Measurements from ENCODE around the gene KIF21A.
"Not testable (repeated sequence)": the region's sequence is repeated elsewhere in the genome, so short reads cannot be mapped to it uniquely, and the experiment has no call there.

Gene KIF21A

DNA sequence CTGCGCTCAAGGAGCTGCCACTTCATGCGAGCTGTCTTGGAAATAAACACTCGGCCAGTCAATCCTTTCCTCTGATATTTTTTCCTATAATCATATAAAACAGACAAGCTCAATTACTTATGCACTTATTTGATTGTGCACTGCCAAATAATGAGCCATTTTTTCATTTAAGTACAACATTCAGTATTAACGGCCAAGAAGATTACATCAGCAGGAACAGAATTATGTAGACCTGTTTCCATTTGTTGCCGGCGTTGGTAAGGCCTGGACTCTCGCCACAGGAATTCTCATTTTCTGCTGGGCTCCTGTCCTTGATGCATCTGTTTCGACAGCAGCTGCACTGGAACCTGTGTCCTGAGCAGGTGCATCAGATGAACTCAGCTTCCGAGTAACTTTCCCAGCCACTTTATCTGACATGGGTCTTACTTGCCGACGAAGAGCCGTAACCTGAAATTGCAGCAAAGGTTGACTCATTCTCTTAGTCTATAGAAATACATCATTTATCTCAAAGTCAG, 110.2 kb downstream of the KIF21A start:
- DNase-seq, result no peak

DNA sequence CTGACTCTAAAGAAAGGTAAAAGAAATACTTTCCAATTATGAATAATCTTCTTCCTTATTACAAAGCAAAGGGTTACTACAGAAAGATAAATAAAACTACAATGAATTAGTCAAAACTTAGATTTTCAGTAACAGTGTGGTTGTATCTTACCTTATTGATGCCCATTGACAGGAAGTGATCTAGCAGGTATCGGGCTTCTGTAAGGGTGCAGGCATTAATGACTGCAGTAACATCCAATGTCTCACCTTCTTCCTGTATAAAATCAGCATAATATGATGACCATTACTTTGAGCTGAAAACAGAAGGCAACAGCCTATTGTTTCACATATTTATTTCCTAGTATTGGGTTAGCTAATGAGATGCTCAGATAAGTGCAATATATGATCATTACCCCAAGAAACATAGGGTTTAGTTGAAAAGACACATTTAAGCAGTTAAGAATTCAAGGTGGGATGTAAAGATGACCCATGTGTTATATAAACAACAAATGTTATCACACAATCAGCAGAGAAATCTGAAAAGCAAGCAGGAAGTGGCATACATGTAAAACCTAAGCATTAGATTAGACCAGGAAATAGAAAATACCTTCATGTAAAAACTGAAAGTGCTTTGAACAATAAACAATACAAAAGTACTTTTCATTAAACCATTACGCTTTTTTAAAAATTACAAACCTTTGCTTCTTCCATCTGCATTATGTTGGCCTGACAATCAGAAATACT, 111.2 kb downstream of the KIF21A start:
- DNase-seq, result no peak

DNA sequence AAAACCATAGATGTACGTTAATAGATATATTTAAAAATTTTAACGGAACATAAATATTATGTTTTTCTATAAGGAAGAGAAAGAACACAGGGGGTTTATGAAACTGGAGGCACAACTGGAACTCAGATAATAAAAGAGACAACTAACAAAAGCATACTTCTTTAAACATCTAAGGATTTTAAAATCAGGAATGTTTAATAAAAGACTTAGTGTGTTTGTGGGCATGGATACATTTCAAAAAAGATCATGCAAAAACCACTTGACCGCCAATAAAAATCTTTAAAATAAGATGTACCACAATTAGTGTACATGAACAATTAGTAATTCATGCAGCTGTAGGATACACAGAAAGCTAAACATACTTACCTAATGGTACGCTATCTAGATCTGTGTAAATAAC, 113.0 kb downstream of the KIF21A start:
- DNase-seq, result no peak

DNA sequence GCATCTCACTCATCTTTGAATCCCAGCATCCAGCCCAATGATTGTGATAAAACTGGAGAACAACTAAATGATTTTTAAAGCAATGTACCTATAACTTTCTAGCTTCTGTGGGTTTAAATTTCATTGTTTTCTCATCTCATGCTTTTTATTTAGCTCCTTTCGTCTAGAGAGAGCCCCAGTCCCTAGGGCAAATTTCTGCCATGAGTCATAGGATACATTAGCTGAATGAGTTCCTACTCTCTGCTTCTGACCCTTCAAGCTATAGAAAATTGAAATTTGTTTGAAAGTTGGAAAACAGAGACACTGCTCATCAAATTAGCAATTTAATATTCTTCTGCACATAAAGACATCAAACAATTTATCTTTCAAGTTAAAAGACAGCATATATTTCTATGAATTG, 113.9 kb downstream of the KIF21A start:
- no peak for DNase-seq

DNA sequence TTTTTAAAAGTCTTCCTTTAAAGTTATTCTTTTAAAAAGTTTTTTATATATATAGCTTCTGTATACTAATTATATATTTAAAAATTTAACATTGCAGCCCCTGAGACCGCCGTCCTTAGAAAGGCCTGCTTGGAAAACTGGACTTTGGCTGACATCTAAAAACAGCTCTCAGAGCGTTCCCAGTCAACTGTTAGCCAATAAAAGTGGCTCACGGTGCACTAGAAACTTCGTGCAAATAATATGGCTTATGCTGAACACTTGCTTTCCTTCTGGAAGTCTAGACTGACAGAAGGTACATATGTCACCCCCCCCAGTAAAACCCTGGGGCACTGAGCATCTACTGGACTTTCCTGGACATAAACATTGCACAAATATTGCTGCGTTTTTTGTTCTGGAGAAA, 115.0 kb downstream of the KIF21A start:
- DNase-seq, result no peak

DNA sequence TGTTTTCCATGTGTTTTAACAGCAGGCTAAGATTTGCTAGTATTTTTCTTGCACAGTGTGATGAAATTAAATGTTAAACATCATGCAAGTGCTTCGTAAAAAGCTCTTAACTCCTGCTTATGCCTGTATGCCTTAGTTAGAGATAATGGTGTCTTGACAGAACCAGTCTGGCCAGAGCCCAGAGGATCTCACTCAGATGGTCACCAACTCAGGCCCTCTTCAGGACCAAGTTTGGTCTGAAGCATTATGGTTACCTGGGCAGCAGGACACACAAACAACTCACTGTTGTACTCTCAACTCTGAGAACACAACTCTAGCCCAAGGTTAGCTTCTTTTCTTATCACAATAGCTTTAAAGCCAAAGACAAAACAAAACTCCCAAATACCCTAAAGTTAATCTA, 115.4 kb downstream of the KIF21A start:
- DNase-seq, result no peak

GRCh38 chr12:39319180-39319579, 123.7 kb downstream of the KIF21A start:
- no peak for DNase-seq

DNA sequence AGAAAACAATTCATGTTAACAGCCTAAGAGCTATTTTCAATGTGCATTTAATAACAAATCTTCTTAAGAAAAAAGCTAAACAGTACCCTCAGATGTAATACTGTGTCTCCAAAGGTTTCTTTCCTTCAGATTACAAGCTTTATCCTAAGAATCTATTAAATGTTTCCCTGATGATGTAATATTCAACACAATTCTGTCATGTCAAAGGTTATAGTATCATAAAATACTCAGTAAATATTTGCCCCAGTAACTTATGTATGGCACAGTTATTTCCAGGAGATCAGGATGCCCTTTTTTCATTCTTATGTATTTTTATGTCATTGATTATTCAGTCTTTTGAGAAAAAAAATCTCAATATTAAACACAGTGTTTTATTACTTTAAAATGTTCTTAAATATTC, 128.4 kb downstream of the KIF21A start:
- no peak for DNase-seq

DNA sequence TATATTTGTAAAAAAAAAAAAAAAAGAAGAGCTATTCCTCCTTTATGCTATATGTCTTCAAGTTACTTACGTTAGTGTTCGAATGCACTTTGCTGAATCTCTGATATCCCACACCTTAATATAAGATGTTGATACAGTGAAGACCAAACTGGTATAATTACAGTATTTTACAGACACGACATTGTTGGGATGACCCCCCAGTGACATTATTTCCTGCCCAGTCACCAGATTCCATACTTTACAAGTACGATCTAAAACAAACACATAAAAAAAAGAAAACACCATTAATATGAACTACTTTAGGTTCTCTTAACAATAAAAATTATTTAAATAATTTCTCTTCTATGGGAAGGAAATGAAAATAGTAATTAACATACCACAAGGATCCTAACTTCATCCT, 133.4 kb downstream of the KIF21A start:
- DNase-seq, result no peak

GRCh38 chr12:39301422-39301821, 141.5 kb downstream of the KIF21A start:
- DNase-seq, result no peak

- DNase-seq, result no peak
Measured at GRCh38 chr12:39300799-39301198, 142.1 kb downstream of the KIF21A start.

- DNase-seq, result no peak
Measured at GRCh38 chr12:39297891-39298290, 145.0 kb downstream of the KIF21A start.

- DNase-seq, result no peak
Measured at GRCh38 chr12:39296496-39296895, 146.4 kb downstream of the KIF21A start.

DNA sequence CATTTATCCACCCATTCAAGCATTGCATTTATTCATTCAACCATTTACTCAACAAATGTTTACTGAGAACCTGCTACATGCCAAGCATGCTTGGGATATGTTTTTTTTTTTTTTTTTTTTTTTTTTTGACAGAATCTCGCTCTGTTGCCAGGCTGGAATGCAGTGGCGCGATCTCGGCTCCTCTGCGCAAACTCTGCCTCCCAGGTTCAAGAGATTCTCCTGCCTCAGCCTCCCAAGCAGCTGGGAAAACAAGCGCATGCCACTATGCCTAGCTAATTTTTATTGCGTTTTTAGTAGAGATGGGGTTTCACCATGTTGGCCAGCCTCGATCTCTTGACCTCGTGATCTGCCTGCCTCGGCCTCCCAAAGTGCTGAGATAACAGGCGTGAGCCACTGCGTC, 147.3 kb downstream of the KIF21A start:
- DNase-seq, result not testable (repeated sequence)

DNA sequence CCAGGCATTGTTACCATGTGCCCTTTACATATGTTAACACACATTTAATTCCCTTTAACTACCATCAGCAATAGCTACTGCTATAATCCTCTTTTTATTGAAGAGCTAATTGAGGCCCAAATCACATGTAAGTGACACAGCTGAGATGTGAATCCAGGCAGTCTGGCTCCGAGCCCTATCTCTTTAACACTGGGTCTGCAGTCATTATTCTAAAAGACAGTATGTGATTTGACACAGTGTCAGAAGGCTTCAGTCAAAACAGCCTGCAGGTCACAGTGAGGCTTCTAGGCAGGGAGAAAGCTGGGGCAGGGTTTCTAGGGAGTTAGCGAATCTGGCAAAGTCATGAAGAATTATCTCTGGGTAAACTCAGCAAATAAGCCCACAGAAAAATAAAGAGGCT, 148.2 kb downstream of the KIF21A start:
- no peak for DNase-seq

GRCh38 chr12:39292125-39292630, 150.7 kb downstream of the KIF21A start:
- DNase-seq, result no peak

DNA sequence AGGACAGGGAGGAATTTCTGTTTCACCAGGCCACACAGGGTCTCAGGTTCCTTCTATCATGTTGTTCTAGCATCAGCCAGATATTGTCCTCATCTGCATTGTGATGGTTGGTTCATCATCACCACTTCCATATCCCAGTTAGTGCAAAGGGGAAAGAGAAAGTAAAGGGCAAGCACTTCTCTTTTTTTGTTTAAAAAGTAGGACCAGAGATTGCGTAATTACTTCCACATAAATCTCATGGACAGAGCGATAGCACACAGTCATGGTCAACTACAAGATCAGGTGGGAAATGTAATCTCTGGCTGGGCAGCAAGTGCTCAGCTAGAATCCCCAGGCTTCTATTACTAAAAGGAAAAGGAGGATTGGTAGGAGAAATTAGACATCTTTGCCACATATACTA, 155.1 kb downstream of the KIF21A start:
- DNase-seq, result no peak

DNA sequence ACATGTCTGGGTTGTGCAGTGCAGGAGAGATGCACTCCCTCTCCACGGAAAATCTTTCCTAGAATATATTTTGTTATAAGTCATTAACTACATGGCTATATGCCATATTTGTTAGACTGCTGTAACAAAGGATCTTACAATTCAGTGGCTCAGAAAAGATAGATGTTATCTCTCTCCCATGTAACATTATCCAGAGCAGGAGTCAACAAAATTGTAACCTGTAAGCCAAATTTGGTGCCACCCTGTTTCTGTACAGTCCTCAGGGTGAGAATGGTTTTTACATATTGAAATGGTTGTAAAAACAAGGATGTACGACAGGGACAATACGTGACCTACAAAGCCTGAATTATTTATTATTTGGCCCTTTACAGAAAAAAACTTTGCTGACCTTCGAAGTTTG, 155.5 kb downstream of the KIF21A start:
- DNase-seq, result no peak

DNA sequence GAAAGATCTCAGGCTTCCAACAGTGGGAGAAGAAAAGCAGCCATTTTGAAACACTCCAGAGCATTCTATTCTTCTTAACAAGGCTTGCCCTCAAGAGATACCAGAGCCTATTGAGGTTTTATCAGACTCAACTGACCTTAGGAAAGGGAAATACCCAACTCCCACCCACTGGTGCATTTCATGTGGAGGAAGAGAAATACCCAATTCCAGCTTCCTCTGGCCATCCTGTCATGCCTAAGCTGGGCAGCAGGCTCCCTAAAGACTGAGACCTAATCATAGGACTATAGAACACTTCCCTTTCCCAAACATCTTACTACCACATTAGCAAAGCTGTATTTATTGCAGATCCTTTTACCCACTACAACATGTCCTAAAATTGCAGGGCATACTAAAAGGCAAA, 164.5 kb downstream of the KIF21A start:
- no peak for DNase-seq

DNA sequence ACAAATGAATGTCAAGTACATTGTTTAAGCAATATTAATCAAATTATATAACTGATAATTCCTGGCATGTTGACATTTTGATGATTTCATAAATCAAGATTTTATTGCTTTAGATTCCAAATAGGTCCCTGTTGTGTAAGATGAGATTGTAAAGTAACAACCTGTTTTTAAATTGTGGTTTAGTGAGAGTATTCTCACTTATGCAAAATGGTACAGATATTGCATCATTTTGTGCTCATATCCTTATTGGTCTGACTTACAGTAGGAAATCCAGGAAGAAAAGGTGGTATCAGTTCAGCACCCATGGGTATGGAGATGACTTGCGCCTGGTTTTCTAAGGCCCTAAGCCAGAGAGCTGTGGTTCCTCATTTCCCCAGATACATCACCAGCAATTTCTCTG, 165.5 kb downstream of the KIF21A start:
- DNase-seq, result no peak

GRCh38 chr12:39275846-39276245, 167.1 kb downstream of the KIF21A start:
- DNase-seq, result no peak

- DNase-seq, result no peak
Measured at GRCh38 chr12:39272871-39273655, 169.9 kb downstream of the KIF21A start.

- no peak for DNase-seq
Measured at GRCh38 chr12:39269492-39269891, 173.4 kb downstream of the KIF21A start.

DNA sequence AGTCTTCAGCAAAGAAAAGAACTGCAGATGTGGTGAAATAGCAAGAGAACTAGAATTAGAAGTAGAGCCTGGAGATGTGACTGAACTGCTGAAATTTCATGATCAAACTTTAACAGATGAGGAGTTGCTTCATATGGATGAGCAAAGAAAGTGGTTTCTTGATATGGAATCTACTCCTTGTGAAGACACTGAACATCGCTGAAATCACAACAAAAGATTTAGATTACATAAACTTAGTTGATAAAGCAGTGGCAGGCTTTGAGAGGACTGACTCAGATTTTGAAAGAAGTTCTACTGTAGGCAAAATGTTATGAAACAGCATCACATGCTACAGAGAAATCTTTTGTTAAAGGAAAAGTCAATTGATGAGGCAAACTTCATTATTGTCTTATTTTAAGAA, 175.0 kb downstream of the KIF21A start:
- DNase-seq, result no peak
